ENCODE measurements around the gene DOK3.

GRCh38 chr5:177471610-177472356 is 37.8 kb downstream of the DOK3 start:
- TF ChIP-seq, protein P1, sequence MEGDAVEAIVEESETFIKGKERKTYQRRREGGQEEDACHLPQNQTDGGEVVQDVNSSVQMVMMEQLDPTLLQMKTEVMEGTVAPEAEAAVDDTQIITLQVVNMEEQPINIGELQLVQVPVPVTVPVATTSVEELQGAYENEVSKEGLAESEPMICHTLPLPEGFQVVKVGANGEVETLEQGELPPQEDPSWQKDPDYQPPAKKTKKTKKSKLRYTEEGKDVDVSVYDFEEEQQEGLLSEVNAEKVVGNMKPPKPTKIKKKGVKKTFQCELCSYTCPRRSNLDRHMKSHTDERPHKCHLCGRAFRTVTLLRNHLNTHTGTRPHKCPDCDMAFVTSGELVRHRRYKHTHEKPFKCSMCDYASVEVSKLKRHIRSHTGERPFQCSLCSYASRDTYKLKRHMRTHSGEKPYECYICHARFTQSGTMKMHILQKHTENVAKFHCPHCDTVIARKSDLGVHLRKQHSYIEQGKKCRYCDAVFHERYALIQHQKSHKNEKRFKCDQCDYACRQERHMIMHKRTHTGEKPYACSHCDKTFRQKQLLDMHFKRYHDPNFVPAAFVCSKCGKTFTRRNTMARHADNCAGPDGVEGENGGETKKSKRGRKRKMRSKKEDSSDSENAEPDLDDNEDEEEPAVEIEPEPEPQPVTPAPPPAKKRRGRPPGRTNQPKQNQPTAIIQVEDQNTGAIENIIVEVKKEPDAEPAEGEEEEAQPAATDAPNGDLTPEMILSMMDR (IDR thresholded peaks at IDR 0.05), result no peak
- no peak for TF ChIP-seq POLR2A (IDR thresholded peaks at IDR 0.05)
- TF ChIP-seq POLR2AphosphoS5 (IDR thresholded peaks at IDR 0.05), result no peak
